SK-N-MC (cell line): ENCODE measurements around the gene MBOAT2.
"Not testable (repeated sequence)": the region's sequence is repeated elsewhere in the genome, so short reads cannot be mapped to it uniquely, and the experiment has no call there.

Experiments
- DNase-seq: peaks from one replicate; pipeline ENCODE4 v3.0.0-alpha.2; 2011; ENCODE audit warnings: low read depth, low spot score
- H3K27ac ChIP-seq: fragments of 200-600 bp; sonication (generic); 2 replicates; pipeline ENCODE4 v1.5.1; 2016; ENCODE audit warnings: mixed run types
- H3K36me3 ChIP-seq: fragments of 200-600 bp; sonication (generic); 2 replicates; pipeline ENCODE4 v1.6.1; 2017; ENCODE audit warnings: antibody characterized with exemption, low read length, mixed read lengths; ENCODE audit not compliant: insufficient read depth
- H3K4me3 ChIP-seq: fragments of 200-600 bp; sonication (generic); 2 replicates; pipeline ENCODE4 v1.5.1; 2016
- H3K9ac ChIP-seq: fragments of 200-600 bp; sonication (generic); 2 replicates; pipeline ENCODE4 v1.8.0; 2017; ENCODE audit warnings: mixed run types, mixed read lengths; ENCODE audit not compliant: insufficient read length
- H3K9me3 ChIP-seq: fragments of 200-600 bp; sonication (generic); 2 replicates; pipeline ENCODE4 v1.6.1; 2017; ENCODE audit warnings: low read depth, mild to moderate bottlenecking, antibody characterized with exemption, low read length, moderate library complexity, mixed read lengths
- EZH2 ChIP-seq: fragments of 200-600 bp; sonication (generic); IDR thresholded peaks from one replicate; pipeline ENCODE4 v1.6.1; 2017; ENCODE audit warnings: antibody characterized with exemption
- FOXP2 ChIP-seq: optimal IDR thresholded peaks from 2 replicates; pipeline ENCODE3; 2011; ENCODE audit warnings: mild to moderate bottlenecking, moderate library complexity; ENCODE audit not compliant: insufficient read depth; ENCODE audit errors: extremely low read length, control extremely low read depth
- POLR2AphosphoS5 ChIP-seq: IDR thresholded peaks from 2 replicates; pipeline ENCODE4 v1.6.1; 2012; ENCODE audit warnings: mild to moderate bottlenecking, low read depth, low read length, borderline replicate concordance

The MBOAT2 gene

GRCh38 chr2:8938384-8938783 lies 65.1 kb downstream of the MBOAT2 start:
- H3K36me3 ChIP-seq: peaks cover 8% of the 10 kb centered on the region; the same call in 1 of the 2 replicates
- no peak for DNase-seq
- H3K9ac ChIP-seq: no peak overlapping the region
- no peak overlapping the region for H3K4me3 ChIP-seq
- no peak for TF ChIP-seq FOXP2
- no peak for TF ChIP-seq EZH2
- TF ChIP-seq POLR2AphosphoS5: no peak
- H3K9me3 ChIP-seq: no peaks in the 10 kb centered on the region
- no peak overlapping the region for H3K27ac ChIP-seq

- no peak for TF ChIP-seq POLR2AphosphoS5
- no peak overlapping the region for H3K27ac ChIP-seq
- no peak overlapping the region for H3K9ac ChIP-seq
- DNase-seq: no peak
- H3K4me3 ChIP-seq: no peak overlapping the region
- 0 out of 2 replicates have a peak, but pooled peaks cover 2% of the 10 kb centered on the region for H3K9me3 ChIP-seq
- H3K36me3 ChIP-seq: peaks cover 8% of the 10 kb centered on the region; the same call in 1 of the 2 replicates
These were observed 67.5 kb downstream of the MBOAT2 start for GRCh38 chr2:8935982-8936381.

- no peak for TF ChIP-seq POLR2AphosphoS5
- TF ChIP-seq FOXP2: no peak
- no peak for TF ChIP-seq EZH2
- H3K27ac ChIP-seq: no peak overlapping the region
- peaks cover 8% of the 10 kb centered on the region; the same call in 1 of the 2 replicates for H3K36me3 ChIP-seq
- no peak overlapping the region for H3K9ac ChIP-seq
- no peak overlapping the region for H3K4me3 ChIP-seq
- DNase-seq: no peak
- 0 out of 2 replicates have a peak, but pooled peaks cover 2% of the 10 kb centered on the region for H3K9me3 ChIP-seq
These were observed 69.1 kb downstream of the MBOAT2 start for GRCh38 chr2:8934338-8934737.

GRCh38 chr2:8932702-8933101 lies 70.8 kb downstream of the MBOAT2 start:
- Histone ChIP-seq H3K9me3 (0 out of 2 replicates have a peak, but pooled peaks cover 2% of the 10 kb centered on the region), H3K27ac (no peak overlapping the region), H3K4me3 (no peak overlapping the region), H3K9ac (no peak overlapping the region), H3K36me3 (0 out of 2 replicates have a peak, but pooled peaks cover 5% of the 10 kb centered on the region)
- DNase-seq: no peak
- no peak for TF ChIP-seq EZH2
- no peak for TF ChIP-seq FOXP2
- TF ChIP-seq POLR2AphosphoS5: no peak

- not testable (repeated sequence) for H3K9ac ChIP-seq, H3K27ac ChIP-seq, H3K4me3 ChIP-seq, DNase-seq, H3K36me3 ChIP-seq, H3K9me3 ChIP-seq
These were observed 73.3 kb downstream of the MBOAT2 start for GRCh38 chr2:8930185-8930584.

GRCh38 chr2:8929128-8929527 lies 74.4 kb downstream of the MBOAT2 start:
- Histone ChIP-seq H3K9ac (no peak overlapping the region), H3K4me3 (no peak overlapping the region), H3K27ac (no peak overlapping the region), H3K9me3 (0 out of 2 replicates have a peak, but pooled peaks cover 2% of the 10 kb centered on the region), H3K36me3 (no peaks in the 10 kb centered on the region)
- TF ChIP-seq POLR2AphosphoS5 (no peak), EZH2 (no peak), FOXP2 (no peak)
- no peak for DNase-seq

GRCh38 chr2:8927510-8928455 lies 75.7 kb downstream of the MBOAT2 start:
- Histone ChIP-seq H3K36me3 (no peaks in the 10 kb centered on the region), H3K9ac (no peak overlapping the region), H3K9me3 (0 out of 2 replicates have a peak, but pooled peaks cover 2% of the 10 kb centered on the region), H3K27ac (no peak overlapping the region), H3K4me3 (no peak overlapping the region)
- no peak for TF ChIP-seq POLR2AphosphoS5
- no peak for TF ChIP-seq EZH2
- TF ChIP-seq FOXP2: no peak
- no peak for DNase-seq

- DNase-seq: no peak
- H3K4me3 ChIP-seq: no peak overlapping the region
- H3K27ac ChIP-seq: no peak overlapping the region
- H3K9ac ChIP-seq: no peak overlapping the region
- H3K36me3 ChIP-seq: no peaks in the 10 kb centered on the region
- H3K9me3 ChIP-seq: 0 out of 2 replicates have a peak, but pooled peaks cover 2% of the 10 kb centered on the region
- TF ChIP-seq POLR2AphosphoS5 (no peak), EZH2 (no peak), FOXP2 (no peak)
These were observed 77.1 kb downstream of the MBOAT2 start for GRCh38 chr2:8926356-8926755.

- no peak for DNase-seq
- Histone ChIP-seq H3K36me3 (no peaks in the 10 kb centered on the region), H3K9me3 (no peaks in the 10 kb centered on the region), H3K9ac (no peak overlapping the region), H3K27ac (no peak overlapping the region), H3K4me3 (no peak overlapping the region)
- TF ChIP-seq EZH2 (no peak), FOXP2 (no peak), POLR2AphosphoS5 (no peak)
These were observed 78.1 kb downstream of the MBOAT2 start for GRCh38 chr2:8925411-8925810.
